NOMO-1 treated with DMSO at 0.1 percent for 48 hours (cell line): ENCODE results near the gene PSMC2.
A peak's percentile ranks its signal among the peaks of the same experiment; 100 is the strongest.

Experiments
- DNase-seq: peaks from one replicate; lab custom pipeline; 2025; ENCODE audit not compliant: unreplicated experiment; lab: John Stamatoyannopoulos, UW

The PSMC2 gene

GRCh38 chr7:103347507-103348267 is at the start of gene PSMC2:
TSS of gene PSMC2 (plus strand) at chr7:103347643. CDS start at chr7:103347712, 69 bp downstream.
- peak; percentile 60 for DNase-seq

GRCh38 chr7:103297837-103298179 is 49.6 kb upstream of the PSMC2 start:
- DNase-seq = no peak

GRCh38 chr7:103299660-103300059 is 47.8 kb upstream of the PSMC2 start:
- DNase-seq = no peak

GRCh38 chr7:103301441-103301840 is 46.0 kb upstream of the PSMC2 start:
- no peak for DNase-seq

- DNase-seq = no peak
Measured at GRCh38 chr7:103307503-103308231, 39.8 kb upstream of the PSMC2 start.

- DNase-seq = no peak
Measured at GRCh38 chr7:103314852-103315251, 32.6 kb upstream of the PSMC2 start.

GRCh38 chr7:103316380-103316941 is 31.0 kb upstream of the PSMC2 start:
- DNase-seq = no peak

GRCh38 chr7:103317009-103317408 is 30.4 kb upstream of the PSMC2 start:
- no peak for DNase-seq

GRCh38 chr7:103325744-103326143 is 21.7 kb upstream of the PSMC2 start:
- no peak for DNase-seq

- no peak for DNase-seq
Measured at GRCh38 chr7:103336761-103337160, 10.7 kb upstream of the PSMC2 start.

GRCh38 chr7:103338864-103339263 is 8.6 kb upstream of the PSMC2 start:
- DNase-seq = no peak

- DNase-seq = no peak
Measured at GRCh38 chr7:103341466-103341865, 6.0 kb upstream of the PSMC2 start.

GRCh38 chr7:103343332-103343731 is 4.1 kb upstream of the PSMC2 start:
- no peak for DNase-seq

GRCh38 chr7:103343758-103344452 is 3.5 kb upstream of the PSMC2 start:
- peak; percentile 11 for DNase-seq

GRCh38 chr7:103344453-103345149 is 2.8 kb upstream of the PSMC2 start, which contains the start of gene DNAJC2:
TSS of gene DNAJC2 (minus strand) at chr7:103344767. CDS start at chr7:103344622, 145 bp downstream.
- peak; percentile 57 for DNase-seq

- no peak for DNase-seq
Measured at GRCh38 chr7:103346396-103346795, 1.0 kb upstream of the PSMC2 start.

- no peak for DNase-seq
Measured at GRCh38 chr7:103348452-103348851, 1.0 kb downstream of the PSMC2 start.

GRCh38 chr7:103348959-103349358 is 1.5 kb downstream of the PSMC2 start:
- no peak for DNase-seq

GRCh38 chr7:103349805-103350204 is 2.4 kb downstream of the PSMC2 start:
- DNase-seq = peak; percentile 19

- DNase-seq = no peak
Measured at GRCh38 chr7:103369432-103369831, 22.0 kb downstream of the PSMC2 start.
